ENCODE data around the gene PRRG4. TPM values are rescaled to one million over a fixed set of nuclear protein-coding genes. Genes with fewer than 3 reads are reported as not detected.

PRRG4 gene
- total and polyA plus RNA-seq, 2 donors (not counting 3 experiments of a cell fraction or from before 2014, with no cell fraction given): 0.09 TPM; not detected in 1

DNA sequence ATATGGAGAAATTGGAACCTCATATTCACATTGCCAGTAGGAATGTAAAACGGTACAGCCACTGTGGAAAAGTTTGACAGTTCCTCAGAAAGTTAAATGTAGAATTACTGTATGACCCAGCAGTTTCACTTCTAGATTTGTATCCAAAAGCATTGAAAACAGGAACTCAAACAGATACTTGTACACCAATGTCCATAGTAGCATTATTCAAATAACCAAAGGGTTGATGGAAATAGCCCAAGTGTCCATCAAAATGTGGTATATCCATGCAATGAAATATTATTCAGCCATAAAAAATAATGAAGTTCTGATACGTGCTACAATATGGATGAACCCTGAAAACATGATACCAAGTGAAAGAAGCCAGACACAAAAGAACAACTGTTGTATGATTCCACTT, 17.8 kb downstream of the PRRG4 start:
- no peak overlapping the region for H3K27ac ChIP-seq (ENCODE audit: insufficient read depth, low read depth, low read length)
- no peaks in the 10 kb centered on the region for H3K9me1 ChIP-seq (replicated peaks; ENCODE audit: control insufficient read depth, extremely low read depth, insufficient read depth, low read length)
- H3K9me3 ChIP-seq (replicated peaks; ENCODE audit: control insufficient read depth, insufficient read depth, low read length): no peaks in the 10 kb centered on the region
- no peak overlapping the region for H3K4me3 ChIP-seq (replicated peaks in 1 of 3; ENCODE audit: insufficient read depth in 1 of 3, low read depth in 1 of 3, low read length in 3 of 3)
- H3K79me2 ChIP-seq (ENCODE audit: control insufficient read depth, insufficient read depth, low read length): no peaks in the 10 kb centered on the region
- no peak overlapping the region for H2AFZ ChIP-seq (ENCODE audit: low read depth, low read length)
- no peak for DNase-seq (ENCODE audit: low read depth, low spot score)
- no TSS peak for BruUV-seq (replicated peaks)
- no peak for FAIRE-seq
- H3K9ac ChIP-seq (replicated peaks; ENCODE audit: extremely low read depth, insufficient read depth, low read length): no peak overlapping the region
- intact Hi-C loops (cut with micrococcal nuclease): no loop called here
- H3K4me2 ChIP-seq (ENCODE audit: insufficient read depth, low read length): no peak overlapping the region
- H3K36me3 ChIP-seq (ENCODE audit: control insufficient read depth in 2 of 2, extremely low read depth in 1 of 2, insufficient read depth in 2 of 2, low read length in 2 of 2): no peaks in the 10 kb centered on the region
- no peaks in the 10 kb centered on the region for H4K20me1 ChIP-seq (replicated peaks; ENCODE audit: control insufficient read depth, extremely low read depth, insufficient read depth, low read length)
- CTCF ChIA-PET: no interaction called here
- dilution Hi-C loops (cut with MboI; ENCODE audit: extremely low pct_ligation_motif_present, low sequenced_read_pairs): no loop called here
- no peak for TF ChIP-seq POLR2A (IDR thresholded peaks at IDR 0.05; ENCODE audit: low read depth, low read length)
- TF ChIP-seq FOS (IDR thresholded peaks at IDR 0.05; ENCODE audit: borderline replicate concordance, insufficient read depth, low read length): no peak
- no peak for TF ChIP-seq POLR2AphosphoS5 (IDR thresholded peaks at IDR 0.05; ENCODE audit: insufficient read depth, low read depth, low read length)
- no peak for TF ChIP-seq JUN (IDR thresholded peaks at IDR 0.05; ENCODE audit: borderline replicate concordance, insufficient read depth, insufficient read length, low read depth)
- TF ChIP-seq MAX (IDR thresholded peaks at IDR 0.05; ENCODE audit: insufficient read depth, insufficient read length): no peak
- TF ChIP-seq EZH2 (IDR thresholded peaks at IDR 0.05; ENCODE audit: borderline replicate concordance, low read depth, low read length, severe bottlenecking): no peak
- TF ChIP-seq, protein P1, sequence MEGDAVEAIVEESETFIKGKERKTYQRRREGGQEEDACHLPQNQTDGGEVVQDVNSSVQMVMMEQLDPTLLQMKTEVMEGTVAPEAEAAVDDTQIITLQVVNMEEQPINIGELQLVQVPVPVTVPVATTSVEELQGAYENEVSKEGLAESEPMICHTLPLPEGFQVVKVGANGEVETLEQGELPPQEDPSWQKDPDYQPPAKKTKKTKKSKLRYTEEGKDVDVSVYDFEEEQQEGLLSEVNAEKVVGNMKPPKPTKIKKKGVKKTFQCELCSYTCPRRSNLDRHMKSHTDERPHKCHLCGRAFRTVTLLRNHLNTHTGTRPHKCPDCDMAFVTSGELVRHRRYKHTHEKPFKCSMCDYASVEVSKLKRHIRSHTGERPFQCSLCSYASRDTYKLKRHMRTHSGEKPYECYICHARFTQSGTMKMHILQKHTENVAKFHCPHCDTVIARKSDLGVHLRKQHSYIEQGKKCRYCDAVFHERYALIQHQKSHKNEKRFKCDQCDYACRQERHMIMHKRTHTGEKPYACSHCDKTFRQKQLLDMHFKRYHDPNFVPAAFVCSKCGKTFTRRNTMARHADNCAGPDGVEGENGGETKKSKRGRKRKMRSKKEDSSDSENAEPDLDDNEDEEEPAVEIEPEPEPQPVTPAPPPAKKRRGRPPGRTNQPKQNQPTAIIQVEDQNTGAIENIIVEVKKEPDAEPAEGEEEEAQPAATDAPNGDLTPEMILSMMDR (IDR thresholded peaks at IDR 0.05; ENCODE audit: extremely low read depth in 1 of 2, insufficient read depth in 1 of 2, low read depth in 1 of 2, low read length in 2 of 2): no peak
- no peak for TF ChIP-seq GATA2 (IDR thresholded peaks at IDR 0.05; ENCODE audit: insufficient read depth, insufficient read length, low read depth, low read length)
- no peak for TF ChIP-seq MYC (IDR thresholded peaks at IDR 0.05; ENCODE audit: low read depth, low read length)
- H3K27me3 ChIP-seq (ENCODE audit: control insufficient read depth in 2 of 2, insufficient read depth in 2 of 2, low read length in 2 of 2): peaks cover 2 to 3% of the 10 kb centered on the region in 2 experiments
- POLR2A ChIA-PET: no interaction called here
- no peaks in the 10 kb centered on the region for H3K4me1 ChIP-seq (ENCODE audit: control insufficient read depth, extremely low read depth, insufficient read depth, low read length)
